HepG2 (cell line): ENCODE data around the gene PHACTR1. TPM values are rescaled to one million over a fixed set of nuclear protein-coding genes. Genes with fewer than 3 reads are reported as not detected.

Experiments used
- ATAC-seq: fragments of 200-7000 bp; cut with Tn5 transposase; 3 replicates; pipeline ENCODE4 v1.9.1; 2020; ENCODE audit warnings: mild to moderate bottlenecking, moderate library complexity
- BruUV-seq: library from RNA; stranded (reverse); fragments of 400-500 nt; replicated peaks from 2 replicates; lab custom pipeline; 2021; lab: Mats Ljungman, UMichigan
- CTCF ChIA-PET: fragments of 300-600 bp; formaldehyde crosslinking; extraction: SDS; loops from one replicate; lab custom pipeline; 2021; ENCODE audit warnings: low total read pairs, inconsistent platforms, low intra/inter-chr PET ratio; lab: Yijun Ruan, JAX
- POLR2A ChIA-PET: fragments of 350-600 bp; sonication (Branson Sonifier 250); formaldehyde crosslinking; loops from one replicate; lab custom pipeline; 2020; ENCODE audit warnings: antibody characterized with exemption, inconsistent platforms; lab: Yijun Ruan, JAX
- DNase-seq: peaks from one replicate; pipeline ENCODE4 v3.0.0-alpha.2; 2015; ENCODE audit warnings: low spot score
- FAIRE-seq: peaks from 3 replicates; lab custom pipeline; 2011; peaks lifted over from hg19 to GRCh38; lab: Jason Lieb, UNC
- H2AFZ ChIP-seq: one replicate; pipeline ENCODE4 v1.6.1; 2011; ENCODE audit warnings: low read length, inconsistent platforms
- H3K27ac ChIP-seq: fragments of 300-600 bp; 3 replicates; pipeline ENCODE4 v1.8.0; 2011; ENCODE audit warnings: mixed run types, mild to moderate bottlenecking, mixed read lengths, low read length, inconsistent platforms; ENCODE audit not compliant: insufficient read depth; ENCODE audit errors: extremely low read length
- H3K27me3 ChIP-seq, 2 experiments: fragments of 200-600 bp in 1 of 2; 2 replicates in 1 of 2; 3 replicates in 1 of 2; pipeline versions ENCODE4 v1.6.0 to v1.8.0; 2011; ENCODE audit warnings: low read length in 2 of 2, mild to moderate bottlenecking in 2 of 2, moderate library complexity in 2 of 2, inconsistent platforms in 1 of 2; ENCODE audit not compliant: insufficient read depth in 2 of 2, control insufficient read depth in 1 of 2
- H3K36me3 ChIP-seq, 2 experiments: fragments of 200-600 bp in 1 of 2; replicated peaks in 1 of 2; 2 replicates in 1 of 2; 3 replicates in 1 of 2; pipeline versions ENCODE4 v1.5.1 to v1.8.0; 2011; ENCODE audit warnings: low read length in 2 of 2, inconsistent platforms in 1 of 2; ENCODE audit not compliant: insufficient read depth in 2 of 2, control insufficient read depth in 1 of 2
- H3K4me1 ChIP-seq: 2 replicates; pipeline ENCODE4 v1.5.1; 2012; ENCODE audit warnings: low read length, inconsistent platforms; ENCODE audit not compliant: insufficient read depth
- H3K4me2 ChIP-seq: 2 replicates; pipeline ENCODE4 v1.6.0; 2011; ENCODE audit warnings: low read depth, low read length, inconsistent platforms
- H3K4me3 ChIP-seq, 3 experiments: fragments of 200-600 bp in 1 of 3; sonication (generic), shearing (Covaris generic) in 1 of 3; replicated peaks in 1 of 3; 2 replicates each; pipeline ENCODE4 v1.5.1; 2011 to 2016; ENCODE audit warnings: low read length in 3 of 3, inconsistent platforms in 2 of 3, low read depth in 2 of 3, mild to moderate bottlenecking in 2 of 3, control low read depth in 1 of 3, mixed read lengths in 1 of 3; ENCODE audit not compliant: insufficient read depth in 1 of 3
- H3K79me2 ChIP-seq: one replicate; pipeline ENCODE4 v1.6.1; 2011; ENCODE audit warnings: low read length, inconsistent platforms; ENCODE audit not compliant: insufficient read depth
- H3K9ac ChIP-seq: 2 replicates; pipeline ENCODE4 v1.6.0; 2011; ENCODE audit warnings: mild to moderate bottlenecking, low read depth, low read length, inconsistent platforms; ENCODE audit not compliant: insufficient read depth
- H3K9me3 ChIP-seq: 2 replicates; pipeline ENCODE4 v1.5.1; 2012; ENCODE audit warnings: mild to moderate bottlenecking, low read length
- H4K20me1 ChIP-seq: 2 replicates; pipeline ENCODE4 v1.6.0; 2011; ENCODE audit warnings: inconsistent platforms, mild to moderate bottlenecking, low read length, moderate library complexity; ENCODE audit not compliant: insufficient read depth
- ELK4 ChIP-seq: sonication (generic); formaldehyde crosslinking; IDR thresholded peaks from 2 replicates; pipeline ENCODE4 v1.9.0; 2021; ENCODE audit warnings: missing genetic modification reagents, borderline replicate concordance
- HMG20B ChIP-seq: conservative IDR thresholded peaks from 2 replicates; pipeline ENCODE4 v1.6.1; 2016; ENCODE audit warnings: missing genetic modification reagents, missing compliant biosample characterization
- HNF4A ChIP-seq: sonication (generic); formaldehyde crosslinking; IDR thresholded peaks from 2 replicates; pipeline ENCODE4 v1.4.0; 2020; ENCODE audit warnings: missing genetic modification reagents
- PBX3 ChIP-seq: sonication (generic); formaldehyde crosslinking; IDR thresholded peaks from 2 replicates; pipeline ENCODE4 v1.8.1; 2023; ENCODE audit warnings: missing genetic modification reagents, inconsistent platforms, borderline replicate concordance
- SALL2 ChIP-seq: sonication (generic); formaldehyde crosslinking; IDR thresholded peaks from 2 replicates; pipeline ENCODE4 v1.8.1; 2023; ENCODE audit warnings: mild to moderate bottlenecking, missing genetic modification reagents, inconsistent platforms
- SNRNP70 ChIP-seq: fragments of 200-400 bp; formaldehyde crosslinking; IDR thresholded peaks from 2 replicates; pipeline ENCODE4 v1.6.1; 2017; ENCODE audit warnings: mild to moderate bottlenecking, low read depth, low read length, moderate library complexity
- SYNCRIP ChIP-seq: fragments of 200-400 bp; formaldehyde crosslinking; IDR thresholded peaks from 2 replicates; pipeline ENCODE4 v1.6.1; 2018; ENCODE audit warnings: mild to moderate bottlenecking, low read depth, low read length; ENCODE audit not compliant: insufficient read depth
- ZBTB26 ChIP-seq: IDR thresholded peaks from 2 replicates; pipeline ENCODE4 v1.6.1; 2016; ENCODE audit warnings: missing compliant biosample characterization, missing genetic modification reagents, borderline replicate concordance
- ZNF10 ChIP-seq: sonication (generic); formaldehyde crosslinking; IDR thresholded peaks from 2 replicates; pipeline ENCODE4 v1.4.0; 2020; ENCODE audit warnings: mild to moderate bottlenecking, low read depth, missing genetic modification reagents, borderline replicate concordance
- ZNF138 ChIP-seq: sonication (generic); formaldehyde crosslinking; IDR thresholded peaks from 2 replicates; pipeline ENCODE4 v1.5.0; 2020; ENCODE audit warnings: mild to moderate bottlenecking, low read depth, missing genetic modification reagents
- ZNF484 ChIP-seq: sonication (generic); formaldehyde crosslinking; IDR thresholded peaks from 2 replicates; pipeline ENCODE4 v1.5.1; 2020; ENCODE audit warnings: mild to moderate bottlenecking, low read depth, missing genetic modification reagents, borderline replicate concordance
- ZNF549 ChIP-seq: sonication (generic); formaldehyde crosslinking; IDR thresholded peaks from 2 replicates; pipeline ENCODE4 v1.5.0; 2020; ENCODE audit warnings: missing genetic modification reagents
- ZNF747 ChIP-seq: sonication (generic); formaldehyde crosslinking; IDR thresholded peaks from 2 replicates; pipeline ENCODE4 v1.8.1; 2023; ENCODE audit warnings: missing genetic modification reagents, mild to moderate bottlenecking, borderline replicate concordance
- ZNF781 ChIP-seq: sonication (generic); formaldehyde crosslinking; IDR thresholded peaks from 2 replicates; pipeline ENCODE4 v1.5.1; 2020; ENCODE audit warnings: borderline replicate concordance, mild to moderate bottlenecking, missing genetic modification reagents; ENCODE audit errors: not compliant biosample characterization
- ZNF784 ChIP-seq: sonication (generic); formaldehyde crosslinking; IDR thresholded peaks from 2 replicates; pipeline ENCODE4 v1.5.1; 2020; ENCODE audit warnings: missing genetic modification reagents, mild to moderate bottlenecking, borderline replicate concordance
- WGBS: methylation state at CpG from one replicate; pipeline ENCODE4 v1.1.6; 2017; ENCODE audit warnings: low lambda C conversion rate; 5-methylcytosine and 5-hydroxymethylcytosine counted together
- in situ Hi-C: cut with HindIII; loops from 2 replicates; pipeline ENCODE4 v1.10.0; 2017; ENCODE audit warnings: low pct_unique_long_range_greater_than_20kb; ENCODE audit not compliant: extremely low pct_ligation_motif_present
- intact Hi-C: fragments of 100-400 bp; cut with micrococcal nuclease; formaldehyde crosslinking; loops from one replicate; pipeline ENCODE4 v1.10.0; 2022; ENCODE audit not compliant: unreplicated experiment
- polyA plus RNA-seq, 8 experiments: library from polyadenylated mRNA; depleted of rRNA in 3 of 8; stranded (reverse) in 7 of 8; unstranded in 1 of 8; fragments of >200 nt; fragmentation: Illumina TruSeq in 4 of 8; extraction: Trizol in 4 of 8; gene quantifications; 2 replicates each; pipeline versions ENCODE4 v1.2.1 to v1.2.3, GENCODE V29; 2011 to 2016; ENCODE audit warnings: low read depth in 4 of 8, missing spikeins in 1 of 8, mixed read lengths in 1 of 8; ENCODE audit not compliant: insufficient read depth in 1 of 8
- total RNA-seq, 5 experiments: library from RNA; depleted of rRNA; stranded (reverse); fragments of >200 nt; fragmentation: Illumina TruSeq; extraction: Trizol; gene quantifications; 2 replicates each; pipeline ENCODE4 v1.2.3, GENCODE V29; 2016; ENCODE audit warnings: low read depth in 1 of 5
- TF ChIP-seq, protein P1 (sequence below): sonication (generic); formaldehyde crosslinking; IDR thresholded peaks from 2 replicates; pipeline ENCODE4 v1.4.0; 2020; ENCODE audit warnings: missing genetic modification reagents

Gene PHACTR1
- total and polyA plus RNA-seq, 2 of the 13 experiments (the other 11 are each of a cell fraction or from before 2014, with no cell fraction given) = 0.09 TPM; not detected in 1

- H2AFZ ChIP-seq = no peak overlapping the region
- H3K36me3 ChIP-seq = no peaks in the 10 kb centered on the region
- no peaks in the 10 kb centered on the region for H3K4me1 ChIP-seq
- no TSS peak for BruUV-seq
- intact Hi-C loops (no loop called here), in situ Hi-C loops (no loop called here)
- WGBS = 16% methylated on average over 5 of the region's 5 CpGs
- ChIA-PET POLR2A (no interaction called here), CTCF (no interaction called here)
- ATAC-seq = no peak
- no peaks in the 10 kb centered on the region for H3K9me3 ChIP-seq
- DNase-seq = no peak
- H3K27ac ChIP-seq = no peak overlapping the region
- H4K20me1 ChIP-seq = no peaks in the 10 kb centered on the region
- H3K27me3 ChIP-seq = peaks cover 0 to 21% of the 10 kb centered on the region in 2 experiments; a peak in 3 of 5 replicates
- no peak for TF ChIP-seq ZNF10 (CRISPR knock-in tag)
- no peak for TF ChIP-seq ZBTB26 (CRISPR knock-in tag)
- no peak for TF ChIP-seq SYNCRIP
- no peak for TF ChIP-seq SNRNP70
- TF ChIP-seq PBX3 (CRISPR knock-in tag) = no peak
- no peak for TF ChIP-seq ZNF484 (CRISPR knock-in tag)
- TF ChIP-seq ZNF747 (CRISPR knock-in tag) = no peak
- no peak for TF ChIP-seq SALL2 (CRISPR knock-in tag)
- no peak for TF ChIP-seq ZNF781 (CRISPR knock-in tag)
- TF ChIP-seq ZNF784 (CRISPR knock-in tag) = no peak
- TF ChIP-seq ELK4 (CRISPR knock-in tag) = no peak
- TF ChIP-seq HNF4A (CRISPR knock-in tag) = no peak
- TF ChIP-seq, protein P1, sequence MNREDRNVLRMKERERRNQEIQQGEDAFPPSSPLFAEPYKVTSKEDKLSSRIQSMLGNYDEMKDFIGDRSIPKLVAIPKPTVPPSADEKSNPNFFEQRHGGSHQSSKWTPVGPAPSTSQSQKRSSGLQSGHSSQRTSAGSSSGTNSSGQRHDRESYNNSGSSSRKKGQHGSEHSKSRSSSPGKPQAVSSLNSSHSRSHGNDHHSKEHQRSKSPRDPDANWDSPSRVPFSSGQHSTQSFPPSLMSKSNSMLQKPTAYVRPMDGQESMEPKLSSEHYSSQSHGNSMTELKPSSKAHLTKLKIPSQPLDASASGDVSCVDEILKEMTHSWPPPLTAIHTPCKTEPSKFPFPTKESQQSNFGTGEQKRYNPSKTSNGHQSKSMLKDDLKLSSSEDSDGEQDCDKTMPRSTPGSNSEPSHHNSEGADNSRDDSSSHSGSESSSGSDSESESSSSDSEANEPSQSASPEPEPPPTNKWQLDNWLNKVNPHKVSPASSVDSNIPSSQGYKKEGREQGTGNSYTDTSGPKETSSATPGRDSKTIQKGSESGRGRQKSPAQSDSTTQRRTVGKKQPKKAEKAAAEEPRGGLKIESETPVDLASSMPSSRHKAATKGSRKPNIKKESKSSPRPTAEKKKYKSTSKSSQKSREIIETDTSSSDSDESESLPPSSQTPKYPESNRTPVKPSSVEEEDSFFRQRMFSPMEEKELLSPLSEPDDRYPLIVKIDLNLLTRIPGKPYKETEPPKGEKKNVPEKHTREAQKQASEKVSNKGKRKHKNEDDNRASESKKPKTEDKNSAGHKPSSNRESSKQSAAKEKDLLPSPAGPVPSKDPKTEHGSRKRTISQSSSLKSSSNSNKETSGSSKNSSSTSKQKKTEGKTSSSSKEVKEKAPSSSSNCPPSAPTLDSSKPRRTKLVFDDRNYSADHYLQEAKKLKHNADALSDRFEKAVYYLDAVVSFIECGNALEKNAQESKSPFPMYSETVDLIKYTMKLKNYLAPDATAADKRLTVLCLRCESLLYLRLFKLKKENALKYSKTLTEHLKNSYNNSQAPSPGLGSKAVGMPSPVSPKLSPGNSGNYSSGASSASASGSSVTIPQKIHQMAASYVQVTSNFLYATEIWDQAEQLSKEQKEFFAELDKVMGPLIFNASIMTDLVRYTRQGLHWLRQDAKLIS (CRISPR knock-in tag) = no peak
- TF ChIP-seq HMG20B (CRISPR knock-in tag) = no peak
- TF ChIP-seq ZNF549 (CRISPR knock-in tag) = no peak
- TF ChIP-seq ZNF138 (CRISPR knock-in tag) = no peak
- no peak overlapping the region for H3K9ac ChIP-seq
- no peak overlapping the region for H3K4me3 ChIP-seq
- FAIRE-seq = no peak
- no peaks in the 10 kb centered on the region for H3K79me2 ChIP-seq
- H3K4me2 ChIP-seq = no peak overlapping the region
Measured at GRCh38 chr6:13005994-13006393, 289.4 kb downstream of the PHACTR1 start.
